A673 (cell line): ENCODE data around the gene GIT2.

Experiments
- EZH2 ChIP-seq: fragments of 200-600 bp; sonication (generic); IDR thresholded peaks from 2 replicates; pipeline ENCODE4 v1.6.1; 2017; ENCODE audit warnings: borderline replicate concordance, low read depth, mild to moderate bottlenecking, mixed read lengths, antibody characterized with exemption, low read length; ENCODE audit not compliant: poor library complexity, severe bottlenecking
- TF ChIP-seq, protein P1 (sequence below): fragments of 300-800, 200-600 bp; sonication (generic); conservative IDR thresholded peaks from 2 replicates; pipeline ENCODE4 v1.5.1; 2017; ENCODE audit warnings: low read depth, mild to moderate bottlenecking, antibody characterized with exemption, low read length, moderate library complexity, mixed read lengths

DNA sequence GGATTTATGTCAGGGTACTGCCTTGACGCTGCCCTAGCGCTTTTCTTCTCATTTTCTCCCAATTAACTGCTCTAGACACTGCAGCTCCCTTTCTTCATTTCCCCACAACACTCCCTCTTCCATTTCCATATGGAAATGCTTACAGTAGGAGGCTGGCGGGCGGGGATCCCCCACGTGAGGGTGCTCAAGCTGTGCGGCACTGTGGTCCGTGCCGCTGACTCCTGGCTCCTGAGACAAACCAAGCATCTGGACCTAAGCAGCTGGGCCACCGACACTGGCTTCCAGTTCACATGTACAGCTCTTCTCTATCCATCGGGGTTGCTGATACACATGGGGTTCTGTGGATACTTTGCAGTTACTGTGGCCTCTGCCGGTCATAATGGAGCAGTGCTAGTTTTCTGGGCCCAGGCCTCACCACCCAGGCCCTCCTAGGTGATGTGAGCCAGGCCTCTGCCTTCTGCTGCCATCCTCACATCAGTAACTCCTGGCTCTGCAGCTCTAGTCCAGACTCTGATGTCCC is 75.8 kb downstream of the GIT2 start:
- TF ChIP-seq, protein P1, sequence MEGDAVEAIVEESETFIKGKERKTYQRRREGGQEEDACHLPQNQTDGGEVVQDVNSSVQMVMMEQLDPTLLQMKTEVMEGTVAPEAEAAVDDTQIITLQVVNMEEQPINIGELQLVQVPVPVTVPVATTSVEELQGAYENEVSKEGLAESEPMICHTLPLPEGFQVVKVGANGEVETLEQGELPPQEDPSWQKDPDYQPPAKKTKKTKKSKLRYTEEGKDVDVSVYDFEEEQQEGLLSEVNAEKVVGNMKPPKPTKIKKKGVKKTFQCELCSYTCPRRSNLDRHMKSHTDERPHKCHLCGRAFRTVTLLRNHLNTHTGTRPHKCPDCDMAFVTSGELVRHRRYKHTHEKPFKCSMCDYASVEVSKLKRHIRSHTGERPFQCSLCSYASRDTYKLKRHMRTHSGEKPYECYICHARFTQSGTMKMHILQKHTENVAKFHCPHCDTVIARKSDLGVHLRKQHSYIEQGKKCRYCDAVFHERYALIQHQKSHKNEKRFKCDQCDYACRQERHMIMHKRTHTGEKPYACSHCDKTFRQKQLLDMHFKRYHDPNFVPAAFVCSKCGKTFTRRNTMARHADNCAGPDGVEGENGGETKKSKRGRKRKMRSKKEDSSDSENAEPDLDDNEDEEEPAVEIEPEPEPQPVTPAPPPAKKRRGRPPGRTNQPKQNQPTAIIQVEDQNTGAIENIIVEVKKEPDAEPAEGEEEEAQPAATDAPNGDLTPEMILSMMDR = no peak
- no peak for TF ChIP-seq EZH2
